GM18870 (cell line): Measurements from ENCODE around the gene LRRC74A.

Experiments used
- ATAC-seq: cut with Tn5 transposase; IDR thresholded peaks from one replicate; pipeline ENCODE4 v1.9.1; 2021; ENCODE audit warnings: moderate library complexity; ENCODE audit not compliant: unreplicated experiment

Gene LRRC74A

DNA sequence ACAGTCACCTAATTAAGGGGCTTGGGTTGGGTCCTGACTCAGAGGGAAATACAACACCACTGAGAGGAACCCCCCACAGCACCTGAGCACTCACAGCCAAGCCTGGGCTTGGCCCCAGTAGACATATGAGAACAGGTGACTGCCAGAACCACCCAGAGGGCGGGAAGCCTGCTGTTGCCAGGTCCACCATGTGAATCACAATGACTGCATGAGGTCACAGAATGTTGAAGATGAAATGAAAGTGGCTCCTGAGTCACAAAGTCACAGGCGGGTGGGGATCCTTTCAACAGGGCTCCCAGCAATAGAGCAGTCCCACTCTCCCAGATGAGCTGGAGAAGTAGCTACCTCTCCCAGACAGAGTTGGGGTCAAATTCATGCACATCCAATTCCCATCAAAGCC lies at the start of gene LRRC74A:
TSS of gene LRRC74A (plus strand) at position 287 of the 400 bp plus-strand sequence. CDS start 290 bp downstream, outside the sequence.
- ATAC-seq = no peak

DNA sequence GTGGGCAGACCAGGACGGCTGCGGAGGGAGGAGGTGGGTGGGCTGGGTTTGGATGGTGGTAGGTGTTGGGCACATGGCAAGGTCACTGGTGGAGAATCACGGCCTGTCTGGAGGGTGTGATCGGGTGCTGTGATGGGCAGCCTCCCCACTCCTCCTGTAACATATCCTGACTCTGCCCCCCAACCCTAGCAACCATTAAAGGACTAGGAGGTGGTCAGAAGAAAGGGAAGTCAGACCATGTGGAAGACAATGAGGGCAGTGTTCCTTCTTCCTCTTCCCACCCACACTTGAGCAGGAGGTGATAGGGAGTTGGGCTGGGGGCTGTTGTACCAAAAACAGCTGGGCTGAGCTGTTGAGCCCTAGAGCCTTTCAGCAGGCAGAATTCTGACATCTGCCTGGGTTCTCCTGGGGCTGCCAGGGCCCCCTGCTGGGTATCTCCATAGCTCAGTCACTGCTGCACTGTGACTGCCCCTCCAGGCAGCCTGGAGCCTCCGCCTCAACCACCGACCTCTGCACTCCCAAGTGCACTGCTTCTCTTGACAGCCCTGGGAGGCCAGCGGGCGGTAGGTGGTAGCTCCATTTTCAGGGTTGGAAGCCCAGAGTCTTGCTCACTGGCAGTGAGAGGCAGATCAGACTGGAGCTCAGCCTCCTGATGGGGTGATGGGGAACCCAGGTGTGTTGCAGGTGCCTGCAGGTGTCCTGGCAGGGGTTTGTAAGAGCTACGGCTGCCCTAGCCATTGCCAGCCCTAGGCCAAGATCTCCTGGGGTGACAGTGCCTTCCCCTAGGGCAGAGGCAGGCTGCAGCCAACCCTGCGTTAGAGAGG lies 49.6 kb upstream of the LRRC74A start:
- no peak for ATAC-seq

DNA sequence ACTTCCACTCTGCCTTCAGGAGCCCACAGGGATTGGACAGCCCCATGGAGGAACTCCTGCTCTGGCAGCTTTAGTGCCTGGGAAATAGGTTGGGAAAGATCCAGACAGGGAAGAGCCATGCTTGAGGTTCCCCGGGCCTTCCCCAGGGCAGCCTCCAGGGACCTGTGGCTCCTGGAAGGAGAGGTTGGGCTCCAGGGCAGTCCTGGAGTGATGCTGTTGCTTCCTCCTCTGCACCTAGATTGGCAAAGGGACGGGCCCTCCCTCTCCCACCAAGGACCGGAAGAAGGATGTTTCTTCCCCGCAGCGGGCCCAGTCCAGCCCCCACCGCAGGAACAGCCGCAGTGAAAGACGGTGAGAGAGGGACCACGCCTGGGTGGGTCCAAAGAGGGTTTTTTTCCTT lies 48.5 kb upstream of the LRRC74A start:
- no peak for ATAC-seq

DNA sequence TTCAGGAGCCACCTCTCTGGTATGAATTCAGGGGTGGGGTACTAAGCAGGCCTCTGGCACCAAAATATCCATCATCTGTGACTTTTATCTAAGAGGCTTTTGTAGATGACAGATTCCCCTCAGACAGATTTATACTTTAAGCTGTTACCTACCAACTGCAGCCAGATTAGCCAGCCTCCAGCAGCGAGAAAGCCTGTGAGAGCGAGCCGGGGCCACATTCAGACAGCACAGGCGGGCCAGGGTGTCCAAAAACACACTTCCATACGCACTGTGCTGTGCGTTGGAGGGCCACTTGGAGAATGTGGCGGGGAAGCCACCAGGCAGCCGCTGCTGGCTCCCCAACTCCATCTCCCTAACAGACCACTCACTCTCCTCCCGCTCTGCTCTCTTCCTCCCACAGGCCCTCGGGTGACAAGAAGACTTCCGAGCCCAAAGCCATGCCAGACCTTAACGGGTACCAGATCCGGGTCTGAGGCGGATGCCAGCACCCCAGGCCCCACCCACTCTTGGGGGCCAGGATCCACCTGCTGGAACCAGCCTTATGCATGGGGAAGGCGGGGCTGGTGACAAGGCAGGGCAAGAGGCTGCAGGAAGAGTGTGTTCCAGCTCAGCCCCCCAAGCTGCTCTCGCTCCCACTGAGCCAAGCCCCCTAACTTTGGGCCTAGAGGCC lies 47.5 kb upstream of the LRRC74A start:
- no peak for ATAC-seq

DNA sequence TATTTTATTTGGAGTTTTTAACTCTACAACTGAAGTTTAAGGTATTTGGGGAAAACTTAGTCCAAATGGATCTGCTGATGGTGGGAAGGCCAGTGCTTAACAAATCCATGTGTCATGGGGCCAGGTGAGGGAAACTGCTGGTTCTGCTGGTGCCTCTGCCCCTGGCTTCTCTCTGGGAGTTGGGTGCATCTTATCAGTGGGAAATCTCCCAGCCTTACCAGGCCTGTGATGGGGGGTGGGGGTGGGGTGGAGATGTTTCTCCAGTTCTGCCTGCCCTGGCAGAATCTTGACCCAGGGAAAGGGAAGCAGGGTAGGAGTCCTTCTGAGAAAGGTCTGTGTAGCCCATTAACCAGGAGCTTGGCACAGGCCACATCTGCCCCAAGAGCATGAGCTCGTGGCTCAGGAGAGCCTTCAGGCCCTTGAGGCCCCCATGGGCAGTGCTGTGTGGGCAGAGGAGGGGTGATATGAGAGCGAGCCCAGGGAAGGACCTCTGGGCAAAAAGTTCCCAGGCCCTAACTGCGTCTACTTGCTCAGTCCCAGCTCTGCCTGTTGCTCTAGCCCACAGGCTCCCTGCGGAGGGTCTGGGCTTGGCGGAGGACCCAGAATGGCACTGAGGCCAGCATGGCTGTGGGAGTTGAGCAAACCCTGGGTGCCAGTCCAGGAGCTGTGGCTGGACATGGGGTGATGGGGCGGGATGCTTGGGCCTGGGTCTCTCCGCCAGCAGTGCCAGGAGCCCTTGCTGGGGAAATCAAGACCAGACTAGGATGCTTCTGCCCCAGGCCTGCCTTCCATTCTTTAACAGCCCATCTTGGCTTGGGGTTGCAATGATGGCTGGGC lies 46.8 kb upstream of the LRRC74A start:
- no peak for ATAC-seq

DNA sequence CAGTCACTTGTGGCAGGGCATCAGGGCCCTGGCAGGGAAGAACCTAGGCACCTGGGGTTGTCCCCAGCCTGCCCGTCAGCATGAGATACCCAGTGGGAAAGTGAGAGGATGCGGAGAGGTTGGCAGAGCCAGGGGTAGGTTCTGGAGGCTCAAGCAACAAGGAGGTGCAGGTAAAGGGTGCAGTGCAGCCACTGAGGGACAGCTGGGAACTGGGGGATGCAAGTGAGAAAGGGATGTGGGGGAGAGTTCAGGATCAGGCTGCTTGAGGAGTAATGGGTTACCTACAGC lies 46.2 kb upstream of the LRRC74A start:
- no peak for ATAC-seq

DNA sequence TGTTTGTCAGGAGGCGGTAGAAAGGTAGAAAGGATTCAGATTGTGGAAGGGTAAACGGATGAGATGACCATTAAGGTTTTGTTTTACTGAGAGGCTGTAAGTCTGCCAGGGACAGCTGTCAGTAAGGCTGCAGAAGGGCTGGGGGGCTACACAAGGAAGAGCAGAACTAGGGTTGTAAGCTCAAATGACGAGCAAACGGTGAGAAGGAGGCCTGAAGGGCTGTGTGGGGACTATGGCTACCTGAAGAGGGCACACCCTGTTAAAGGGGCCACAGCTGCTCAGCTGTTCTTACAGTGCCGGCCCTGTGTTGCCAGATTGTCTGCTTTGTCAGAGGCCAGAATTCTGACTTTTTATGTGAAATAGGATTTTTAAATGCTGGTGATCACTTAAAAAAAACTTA lies 45.8 kb upstream of the LRRC74A start:
- ATAC-seq = no peak

DNA sequence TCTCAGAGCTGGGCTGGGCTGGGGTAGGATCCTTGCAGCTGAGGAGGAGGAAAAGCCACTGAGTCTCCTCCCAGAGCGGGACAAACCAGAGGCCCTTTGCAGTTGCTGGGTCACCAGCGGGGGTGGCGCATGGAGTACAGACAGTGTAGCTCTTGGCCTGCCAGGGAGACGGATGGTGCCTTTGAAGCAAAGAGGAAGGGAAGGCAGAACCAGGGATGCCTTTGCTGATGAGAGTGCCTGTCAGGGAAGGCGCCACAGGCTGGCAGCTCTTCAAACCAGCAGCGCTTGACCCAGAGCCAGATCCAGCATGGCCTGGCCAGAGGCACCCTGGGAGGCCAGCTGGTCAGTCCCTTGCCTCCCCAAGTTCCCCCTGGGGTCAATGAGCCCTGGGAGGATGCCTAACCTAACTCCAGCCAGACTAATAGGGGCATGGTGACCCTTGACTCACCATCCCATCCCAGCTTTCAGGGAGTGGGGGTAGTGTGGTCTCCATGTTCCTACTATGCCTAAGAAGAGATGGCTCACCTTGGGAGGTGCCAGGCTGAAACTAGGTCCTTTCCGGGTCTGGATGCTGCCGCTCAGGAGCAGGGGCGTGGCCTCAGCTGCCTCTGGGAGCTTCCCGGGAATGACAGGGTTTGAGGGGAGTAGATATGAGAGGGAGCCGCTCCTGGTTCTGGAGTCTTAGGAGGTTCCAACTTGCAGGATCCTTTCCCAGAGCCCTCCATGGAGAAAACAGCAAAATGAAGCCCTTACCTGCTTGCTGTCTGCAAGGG lies 45.1 kb upstream of the LRRC74A start:
- ATAC-seq = no peak

DNA sequence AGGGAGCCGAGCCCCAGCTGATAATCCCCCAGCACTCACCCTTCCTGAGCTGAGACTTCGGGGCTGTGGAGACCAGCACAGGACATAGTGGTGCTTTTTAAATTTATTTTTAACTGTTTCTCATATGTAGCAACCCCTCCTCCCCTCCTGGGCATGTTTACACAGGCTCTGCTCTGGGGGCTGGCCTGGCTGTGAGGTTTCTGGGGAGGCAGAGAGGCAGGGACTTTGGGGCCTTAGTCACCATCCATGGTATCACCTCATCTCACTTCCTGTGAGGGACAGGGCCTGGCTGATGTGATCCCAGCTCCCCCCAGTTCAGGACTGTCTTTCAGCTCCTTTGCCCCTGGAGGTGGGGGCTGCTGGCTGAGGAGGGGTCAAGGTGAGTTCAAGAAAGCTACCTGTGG lies 44.6 kb upstream of the LRRC74A start:
- no peak for ATAC-seq

DNA sequence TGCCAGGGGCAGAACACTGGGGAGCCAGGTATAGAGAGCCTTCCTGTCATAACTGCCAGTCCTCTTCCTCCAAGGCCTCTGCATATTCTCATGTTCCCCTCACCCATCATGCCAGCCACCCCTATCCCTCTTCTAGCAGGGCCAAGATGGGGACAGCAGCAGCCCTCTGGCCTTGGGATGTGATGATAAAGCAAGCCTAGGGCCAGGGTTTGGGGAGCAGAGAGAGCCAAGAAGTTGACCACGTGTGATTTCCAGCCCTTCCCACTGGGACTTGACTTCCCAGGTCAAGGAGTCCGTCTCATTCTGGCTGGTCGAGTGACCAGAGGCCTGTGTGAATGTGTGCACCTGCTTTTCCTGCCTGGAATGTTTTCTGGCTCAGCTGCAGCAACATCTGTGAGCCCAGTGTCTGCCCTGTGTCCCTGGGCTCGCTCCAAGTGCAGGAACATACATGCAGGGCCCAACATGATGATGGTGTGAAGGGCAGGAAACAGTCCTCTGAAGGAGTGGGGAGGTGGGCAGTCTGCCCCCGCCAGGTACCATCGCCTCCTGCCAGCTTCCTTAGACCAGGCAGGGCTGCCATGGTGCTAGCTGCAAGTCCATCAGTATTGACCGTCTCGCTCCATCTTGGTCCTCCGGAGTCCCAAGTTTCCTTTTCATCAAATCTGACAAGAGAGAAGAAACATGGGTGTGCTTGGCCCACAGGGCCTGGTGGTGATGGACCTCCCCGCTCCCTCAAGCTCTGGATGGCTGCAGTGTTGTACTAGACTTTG lies 43.9 kb upstream of the LRRC74A start:
- ATAC-seq = no peak

DNA sequence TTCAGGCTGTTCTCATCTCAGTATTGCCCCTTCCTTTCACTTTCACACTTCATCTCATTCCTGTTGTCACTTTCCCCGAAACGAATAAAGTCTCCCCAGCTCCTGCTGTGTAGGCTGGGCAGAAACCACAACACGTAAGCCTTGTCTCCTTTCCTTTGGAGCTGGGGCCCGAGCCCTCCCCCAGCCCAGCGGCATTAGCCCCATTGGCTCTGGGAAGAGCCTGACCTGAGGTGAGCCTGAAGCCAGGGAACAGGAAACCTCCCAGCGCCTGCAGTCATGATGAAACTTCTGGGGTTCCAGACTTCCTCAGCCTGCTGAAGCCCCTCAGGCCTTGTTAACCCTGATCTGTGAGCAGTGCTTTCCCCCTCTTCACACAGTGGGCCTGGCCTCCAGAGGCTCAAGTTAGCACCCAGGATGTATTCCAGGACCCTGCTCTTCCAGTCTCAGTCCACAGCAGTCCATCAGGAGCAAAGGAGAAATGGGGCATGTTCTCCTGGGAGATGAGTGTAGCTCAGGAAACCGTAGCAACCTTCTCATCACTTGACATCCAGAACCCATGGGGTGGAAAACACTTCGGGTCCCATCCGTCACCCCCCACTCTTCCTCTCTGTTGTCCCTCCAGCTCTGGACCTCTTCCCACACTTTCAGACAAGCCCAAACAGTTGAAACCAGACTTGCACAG lies 43.2 kb upstream of the LRRC74A start:
- ATAC-seq = no peak

DNA sequence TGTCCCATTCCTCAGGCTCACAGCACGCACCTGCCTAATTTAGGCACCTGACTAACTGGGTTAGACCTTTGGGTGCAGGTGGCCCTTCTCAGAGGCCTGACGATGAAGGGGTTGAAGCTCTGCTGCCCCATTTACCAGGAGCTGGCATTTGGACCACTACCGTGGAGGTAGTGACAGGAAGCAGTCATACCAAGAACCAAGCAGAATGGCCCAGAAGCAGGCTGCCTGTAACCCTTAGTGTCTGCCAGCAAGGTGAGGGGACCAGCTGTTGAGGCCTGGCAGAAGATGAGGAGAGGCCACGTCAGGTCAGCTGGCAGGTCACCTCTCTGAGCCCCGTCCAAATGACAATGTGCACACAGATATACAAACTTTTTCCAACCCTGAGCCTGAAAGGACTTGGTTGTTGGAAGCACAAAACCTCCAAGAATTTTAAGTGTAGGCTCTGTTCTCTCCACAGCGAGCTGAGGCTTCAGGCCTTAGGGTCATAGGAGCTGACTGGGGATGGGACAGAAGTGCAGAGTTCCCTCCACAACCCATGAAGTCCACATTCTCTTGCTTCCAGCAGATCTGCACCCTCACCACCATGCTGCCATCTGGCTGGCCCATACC lies 41.8 kb upstream of the LRRC74A start:
- no peak for ATAC-seq

DNA sequence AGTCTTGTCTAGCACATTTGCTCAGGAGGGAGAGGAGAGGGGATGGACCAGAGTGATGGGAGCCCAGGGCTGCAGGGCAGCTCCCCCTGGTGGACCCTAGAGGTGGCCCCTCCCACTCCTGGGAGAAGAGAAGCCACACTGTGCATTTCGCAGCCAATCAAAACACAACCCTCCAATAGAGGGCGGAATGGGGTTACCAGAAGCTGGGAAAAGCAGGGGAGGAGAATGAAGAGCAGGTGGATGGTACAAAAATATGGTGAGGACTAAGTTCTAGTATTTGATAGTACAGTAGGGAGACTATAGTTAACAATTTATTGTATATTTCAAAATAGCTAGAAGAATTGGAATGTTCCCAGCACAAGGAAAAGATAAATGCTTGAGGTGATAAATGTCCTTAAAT lies 41.3 kb upstream of the LRRC74A start:
- ATAC-seq = peak; percentile 48

DNA sequence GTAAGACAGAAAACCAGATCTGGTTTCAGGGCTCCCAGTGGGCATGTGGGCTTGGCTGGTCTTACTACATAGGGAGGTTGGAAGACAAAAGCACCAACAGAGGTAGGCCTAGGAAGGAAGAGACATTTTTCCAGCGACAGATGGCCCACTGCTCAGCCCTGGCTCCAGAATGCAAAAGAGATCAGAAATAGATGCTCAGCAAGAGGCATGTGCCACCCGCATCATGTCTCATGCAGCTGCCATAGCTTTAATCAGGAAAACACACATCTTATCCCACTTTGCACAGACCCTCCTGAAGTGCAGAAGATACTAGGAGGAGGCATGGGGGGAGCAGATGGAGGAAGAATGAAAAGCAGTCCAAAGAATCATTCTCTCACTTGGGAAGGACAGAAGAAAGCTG lies 39.6 kb upstream of the LRRC74A start:
- no peak for ATAC-seq

DNA sequence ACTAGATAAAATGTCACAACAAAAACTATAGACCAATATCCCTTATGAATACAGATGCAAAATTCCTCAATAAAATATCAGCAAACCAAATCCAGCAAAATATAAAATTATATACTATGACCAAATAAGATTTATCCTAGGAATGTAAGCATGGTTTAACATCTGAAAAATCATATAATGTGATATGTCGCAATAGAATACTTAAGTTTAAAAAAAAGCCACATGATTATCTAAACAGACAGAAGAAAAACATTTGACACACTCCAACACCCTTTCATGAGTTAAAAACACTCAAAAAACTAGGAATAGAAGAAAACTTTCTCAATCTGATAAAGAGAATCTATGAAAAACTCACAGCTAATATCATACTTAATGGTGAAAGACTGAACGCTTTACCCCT lies 33.8 kb upstream of the LRRC74A start:
- ATAC-seq = no peak

DNA sequence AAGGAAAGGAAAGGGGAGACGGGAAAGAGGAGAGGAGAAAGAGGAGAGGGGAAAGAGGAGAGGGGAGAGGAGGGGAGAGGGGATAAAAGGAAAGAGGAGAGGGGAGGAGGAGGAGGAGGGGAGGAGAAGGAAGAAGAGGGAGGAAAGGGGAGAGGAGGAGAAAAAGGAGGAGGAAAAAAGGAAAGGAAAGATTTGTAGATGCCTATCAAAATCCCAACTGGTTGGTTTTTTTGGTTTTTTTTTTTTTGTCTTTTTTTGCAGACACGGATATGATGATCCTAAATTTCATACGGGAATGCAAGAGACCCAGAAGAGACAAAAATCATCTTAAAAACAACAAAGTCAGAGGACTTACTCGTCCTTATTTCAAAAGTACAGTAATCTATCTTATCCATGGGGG lies 32.9 kb upstream of the LRRC74A start:
- ATAC-seq = no peak

DNA sequence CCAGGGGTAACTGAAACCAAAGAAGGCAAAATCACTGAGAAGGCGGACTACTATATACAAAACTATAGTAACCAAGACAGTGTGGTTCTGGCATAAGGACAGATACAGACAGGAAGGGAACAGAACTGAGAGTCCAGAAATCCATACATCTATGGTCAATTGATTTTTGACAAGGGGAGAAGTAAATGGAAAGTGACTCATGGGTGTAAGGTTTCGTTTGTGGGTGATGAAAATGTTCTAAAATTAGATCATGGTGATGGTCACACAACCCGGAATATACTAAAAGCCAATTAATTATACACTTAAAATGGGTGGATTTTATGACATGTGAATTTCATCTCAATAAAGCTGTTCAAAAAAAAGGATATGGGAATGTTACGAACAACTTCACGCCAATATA lies 32.3 kb upstream of the LRRC74A start:
- no peak for ATAC-seq

DNA sequence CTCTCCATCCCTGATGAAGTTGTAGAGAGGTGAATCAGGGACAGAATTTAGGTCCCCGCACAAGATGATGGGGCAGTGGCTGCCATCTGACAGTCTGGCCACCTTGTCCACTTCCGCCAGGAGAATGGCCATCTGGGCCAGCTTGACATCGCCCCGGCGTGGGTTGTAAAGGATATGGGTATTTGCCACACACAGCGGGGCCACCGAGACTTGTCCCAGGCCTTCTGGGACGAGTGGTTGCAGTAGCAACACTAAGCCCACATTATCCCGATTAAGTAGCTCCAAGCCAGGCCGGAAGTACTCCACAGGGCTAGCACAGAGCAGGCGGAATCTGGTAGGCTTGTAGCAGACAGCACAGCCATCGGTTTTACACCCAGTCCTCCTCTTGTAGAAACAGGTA lies 19.8 kb upstream of the LRRC74A start:
- ATAC-seq = no peak

DNA sequence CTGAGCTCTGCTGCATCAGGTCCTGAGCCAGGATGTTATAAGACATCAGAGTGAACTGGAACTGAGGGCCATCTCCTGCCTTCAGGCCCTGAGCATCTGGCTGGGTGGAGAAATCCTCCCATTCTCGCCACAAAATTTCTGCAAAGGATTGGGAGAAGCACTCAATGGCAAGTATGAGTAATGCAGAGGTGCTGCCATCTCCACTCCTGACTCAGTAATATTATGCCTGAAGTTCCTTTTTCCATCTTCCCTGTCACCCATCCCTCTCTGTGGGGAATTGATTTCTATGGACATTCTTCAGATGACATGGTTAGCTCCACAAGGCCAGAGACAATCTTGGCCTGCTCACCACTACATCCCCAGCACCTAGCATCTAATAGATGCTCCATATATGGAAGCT lies 18.2 kb upstream of the LRRC74A start:
- ATAC-seq = no peak
